ENCODE measurements around the gene FBXL12.
"Not testable (repeated sequence)": the region's sequence is repeated elsewhere in the genome, so short reads cannot be mapped to it uniquely, and the experiment has no call there.

The FBXL12 gene

DNA sequence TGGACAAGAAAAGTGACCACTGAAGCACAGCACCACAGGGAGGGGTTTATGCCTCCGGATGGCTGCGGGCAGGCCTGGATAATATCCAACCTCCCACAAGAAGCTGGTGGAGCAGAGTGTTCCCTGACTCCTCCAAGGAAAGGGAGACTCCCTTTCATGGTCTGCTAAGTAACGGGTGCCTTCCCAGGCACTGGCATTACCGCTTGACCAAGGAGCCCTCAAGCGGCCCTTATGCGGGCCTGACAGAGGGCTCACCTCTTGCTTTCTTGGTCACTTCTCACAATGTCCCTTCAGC, 27.9 kb downstream of the FBXL12 start:
- not testable (repeated sequence) for FAIRE-seq

DNA sequence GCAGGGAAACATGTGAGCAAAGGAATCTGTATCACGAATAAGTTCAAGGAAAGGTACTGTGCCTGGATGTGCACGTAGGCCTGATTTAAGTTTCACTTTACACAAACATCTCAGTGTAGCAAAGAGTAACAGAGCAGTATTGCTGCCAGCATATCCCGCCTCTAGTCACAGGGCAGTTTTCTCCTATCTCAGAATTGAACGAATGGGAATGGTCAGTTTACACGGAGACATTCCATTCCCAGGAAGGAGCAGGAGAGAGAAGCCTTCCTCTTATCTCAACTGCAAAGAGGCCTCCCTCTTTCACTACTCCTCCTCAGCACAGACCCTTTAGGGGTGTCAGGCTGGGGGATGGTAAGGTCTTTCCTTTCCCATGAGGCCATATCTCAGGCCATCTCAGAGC, 29.3 kb downstream of the FBXL12 start:
- not testable (repeated sequence) for FAIRE-seq

DNA sequence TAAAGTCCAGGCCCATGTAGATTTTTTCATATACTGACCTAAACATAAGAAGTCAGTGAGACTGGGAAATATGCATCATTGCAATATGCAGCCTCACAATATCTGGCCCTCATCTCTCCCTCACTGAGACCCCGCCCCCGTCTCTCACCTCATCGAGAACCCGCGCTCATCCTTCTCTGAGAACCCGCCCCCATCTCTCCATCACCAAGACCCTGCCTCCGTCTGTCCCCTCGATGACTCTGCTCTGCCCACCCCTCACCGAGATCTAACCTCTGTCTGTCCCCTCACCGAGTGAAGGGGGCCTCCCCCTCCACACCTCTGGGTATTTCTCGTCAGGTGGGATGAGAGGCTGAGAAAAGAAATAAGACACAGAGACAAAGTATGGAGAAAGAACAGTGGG, 29.8 kb downstream of the FBXL12 start:
- no peak for FAIRE-seq

DNA sequence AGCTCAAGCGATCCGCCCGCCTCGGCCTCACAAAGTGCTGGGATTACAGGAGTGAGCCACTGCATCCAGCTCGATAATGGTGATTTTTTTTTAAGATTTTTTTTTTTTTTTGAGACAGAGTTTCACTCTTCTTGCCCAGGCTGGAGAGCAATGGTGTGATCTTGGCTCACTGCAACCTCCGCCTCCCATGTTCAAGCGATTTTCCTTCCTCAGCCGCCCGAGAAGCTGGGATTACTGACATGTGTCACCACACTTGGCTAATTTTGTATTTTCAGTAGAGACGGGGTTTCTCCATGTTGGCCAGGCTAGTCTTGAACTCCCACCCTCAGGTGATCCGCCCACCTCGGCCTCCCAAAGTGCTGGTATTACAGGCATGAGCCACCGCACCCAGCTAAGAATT, 30.3 kb downstream of the FBXL12 start:
- not testable (repeated sequence) for FAIRE-seq

DNA sequence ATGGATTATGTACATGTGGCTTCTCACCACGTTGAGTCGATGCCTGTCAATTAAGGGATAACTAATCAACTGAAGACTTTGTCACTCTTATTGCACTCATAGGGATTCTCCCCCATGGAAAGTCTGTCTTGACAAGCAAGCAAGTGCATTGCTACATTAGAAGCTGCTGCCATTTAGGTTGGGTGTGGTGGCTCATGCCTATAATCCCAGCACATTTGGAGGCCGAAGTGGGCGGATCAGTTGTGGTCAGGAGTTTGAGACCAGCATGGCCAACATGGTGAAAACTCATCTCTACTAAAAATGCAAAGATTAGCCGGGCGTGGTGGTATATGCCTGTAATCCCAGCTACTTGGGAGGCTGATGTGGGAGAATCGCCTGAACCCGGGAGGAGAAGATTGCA, 32.1 kb downstream of the FBXL12 start:
- no peak for FAIRE-seq

DNA sequence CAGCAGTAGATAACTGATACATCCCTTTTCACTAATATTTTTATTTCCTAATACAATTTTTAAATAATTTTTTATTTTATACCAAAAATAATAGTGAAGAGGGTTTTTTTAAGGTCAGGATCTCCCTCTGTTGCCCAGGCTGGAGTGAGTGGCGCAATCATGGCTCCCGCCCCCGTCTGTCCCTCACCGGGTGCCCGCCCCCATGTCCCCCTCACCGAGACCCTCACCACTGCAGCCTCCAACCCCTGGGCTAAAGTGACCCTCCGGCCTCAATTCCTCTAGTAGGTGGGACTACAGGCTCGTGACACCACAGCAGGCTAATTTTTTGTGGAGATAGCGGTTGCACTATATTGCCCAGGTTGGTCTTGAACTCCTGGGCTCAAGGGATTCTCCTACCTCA, 32.5 kb downstream of the FBXL12 start:
- FAIRE-seq, result no peak

DNA sequence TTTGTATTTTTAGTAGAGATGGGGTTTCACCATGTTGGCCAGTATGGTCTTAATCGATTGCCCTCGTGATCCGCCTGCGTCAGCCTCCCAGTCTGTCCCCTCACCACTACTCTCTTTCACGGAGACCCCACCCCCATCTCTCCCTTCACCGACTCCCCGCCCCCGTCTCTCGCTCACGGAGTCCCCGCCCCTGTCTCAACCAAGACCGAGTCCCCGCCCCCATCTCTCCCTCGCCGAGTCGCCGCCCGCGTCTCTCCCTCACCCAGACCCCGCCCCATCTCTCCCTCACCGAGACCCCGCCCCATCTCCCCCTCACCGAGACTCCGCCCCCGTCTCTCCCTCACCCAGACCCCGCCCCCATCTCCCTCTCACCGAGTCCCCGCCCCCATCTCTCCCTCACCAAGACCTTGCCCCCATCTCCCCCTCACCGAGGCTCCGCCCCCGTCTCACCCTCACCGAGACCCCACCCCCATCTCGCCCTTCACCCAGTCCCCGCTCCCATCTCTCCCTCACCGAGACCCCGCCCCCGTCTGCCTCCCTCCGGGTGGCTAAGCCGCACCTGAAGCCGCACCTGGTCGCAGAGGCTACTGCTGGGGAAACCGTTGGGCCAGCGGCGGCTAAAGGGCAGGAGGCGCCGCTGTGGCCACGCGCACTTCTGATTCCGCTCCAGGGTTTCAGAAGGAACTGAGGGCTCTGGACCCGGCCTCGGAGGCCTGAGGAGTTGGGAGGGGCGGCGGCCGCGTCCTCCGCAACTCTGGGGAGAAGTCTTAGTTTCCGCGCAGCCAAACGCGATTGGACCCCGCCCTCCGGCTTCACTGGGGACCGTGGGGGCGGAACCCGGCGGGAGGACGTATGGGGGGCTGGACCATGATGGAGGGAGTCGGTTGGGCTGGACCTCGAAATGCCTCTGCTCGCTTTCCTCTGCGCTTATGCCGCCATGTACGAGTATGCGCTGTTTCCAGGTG, 33.2 kb downstream of the FBXL12 start:
- peak; percentile 46 for FAIRE-seq

DNA sequence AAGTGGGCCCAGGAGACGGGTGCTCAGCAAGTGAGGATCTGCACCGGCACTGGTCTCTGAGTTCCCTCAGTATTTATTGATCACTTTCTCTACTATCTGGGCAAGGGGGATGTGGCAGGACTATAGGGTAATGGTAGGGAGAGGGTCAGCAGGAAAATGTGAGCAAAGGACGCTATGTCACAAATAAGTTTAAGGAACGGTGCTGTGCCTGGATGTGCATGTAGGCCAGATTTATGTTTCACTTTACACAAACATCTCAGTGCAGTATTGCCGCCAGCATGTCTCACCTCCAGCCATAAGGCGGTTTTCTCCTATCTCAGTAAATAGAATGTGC, 34.7 kb downstream of the FBXL12 start:
- not testable (repeated sequence) for FAIRE-seq

DNA sequence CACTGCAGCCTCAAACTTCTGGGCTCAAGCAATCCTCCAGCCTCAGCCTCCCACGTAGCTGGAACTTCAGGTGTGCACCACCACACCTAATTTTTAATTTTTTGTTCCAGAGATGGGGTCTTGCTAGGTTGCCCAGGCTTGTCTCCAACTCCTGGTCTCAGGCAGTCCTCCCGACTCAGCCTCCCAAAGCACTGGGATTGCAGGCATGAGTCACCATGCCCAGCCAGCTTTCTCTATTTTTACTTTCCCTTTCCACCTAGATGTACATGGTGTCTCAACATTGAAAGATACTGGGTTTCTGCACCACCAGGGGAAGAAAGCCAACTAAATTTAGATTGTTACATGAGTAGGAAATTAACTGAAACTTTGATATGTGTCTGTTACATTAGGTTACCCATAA, 36.5 kb downstream of the FBXL12 start:
- no peak for FAIRE-seq

DNA sequence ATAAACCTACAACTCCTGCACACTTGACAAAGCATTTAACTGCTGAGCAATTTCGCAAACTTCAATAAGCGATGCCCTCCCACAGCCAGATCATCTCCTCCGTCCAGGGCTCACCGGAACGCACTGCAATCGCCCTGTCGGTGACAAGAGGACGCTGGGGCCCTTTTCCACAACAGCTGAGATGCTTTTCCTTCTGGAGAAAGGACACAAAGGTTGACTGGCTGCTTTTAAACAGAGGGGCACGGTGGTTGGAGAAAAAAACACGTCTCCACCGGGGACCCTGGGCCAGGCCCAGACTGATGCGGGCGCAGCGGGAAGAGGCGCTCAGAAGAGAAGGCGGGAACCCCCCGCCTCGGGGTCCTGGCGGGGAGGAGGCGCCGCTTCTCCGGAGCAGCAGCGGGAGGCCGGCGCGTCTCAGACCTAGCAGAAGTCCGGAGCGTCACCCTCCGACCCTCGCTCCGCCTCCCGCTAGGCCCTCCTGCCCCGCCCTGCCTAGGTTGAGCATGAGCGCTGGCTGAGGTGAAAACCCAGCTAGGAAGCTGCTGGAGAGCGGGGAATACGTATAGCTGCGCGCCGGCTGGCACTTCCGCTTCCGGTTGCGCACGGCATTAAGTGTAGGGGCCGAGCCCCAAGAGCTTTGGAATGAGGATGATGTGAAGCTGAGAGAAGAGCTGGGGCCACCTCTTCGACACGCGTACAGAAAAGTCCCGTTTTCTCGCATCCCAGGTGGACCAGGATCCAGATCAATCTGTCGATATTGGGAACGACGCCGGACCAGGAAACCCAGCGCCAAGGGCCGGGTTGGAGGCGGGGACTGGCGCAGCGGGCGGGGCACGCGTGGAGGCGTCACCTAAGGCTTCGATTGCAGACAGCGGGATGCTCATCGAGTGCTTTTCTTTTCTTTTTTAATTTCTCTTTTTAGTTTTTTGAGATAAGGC, 50.4 kb downstream of the FBXL12 start, which contains the start of gene ZNF846:
Gene ZNF846, minus strand, starts transcription at position 564 of the 938 bp plus-strand sequence. CDS start 3,788 bp downstream, outside the sequence.
- peak; percentile 42 for FAIRE-seq
